GM10248 (cell line): ENCODE measurements around the gene MAN1C1.

Experiments used
- CTCF ChIA-PET: fragments of 300-600 bp; sonication (Branson Sonifier 250); formaldehyde crosslinking; extraction: SDS; loops from one replicate; lab custom pipeline; 2021; ENCODE audit warnings: antibody characterized with exemption; lab: Yijun Ruan, JAX
- POLR2A ChIA-PET: fragments of 350-650 bp; sonication (Branson Sonifier 250); formaldehyde crosslinking; extraction: SDS; loops from one replicate; lab custom pipeline; 2020; ENCODE audit warnings: antibody characterized with exemption; lab: Yijun Ruan, JAX
- DNase-seq: peaks from one replicate; pipeline ENCODE4 v3.0.0; 2012; ENCODE audit errors: extremely low spot score
- CTCF ChIP-seq: IDR thresholded peaks from 2 replicates; pipeline ENCODE4 v1.5.1; 2012; ENCODE audit warnings: mild to moderate bottlenecking, low read depth; ENCODE audit errors: extremely low read depth, missing control alignments, control extremely low read depth

Gene MAN1C1

GRCh38 chr1:25618433-25618808 is 1.8 kb downstream of the MAN1C1 start:
- ChIA-PET CTCF (interaction anchor here (1.0 to 2.6 kb wide), 4 partner anchors 9 to 178 kb away, joined by 3 to 16 read pairs (median 6); no protein-coding TSS in a partner anchor), POLR2A (no interaction called here)
- no peak for TF ChIP-seq CTCF
- no peak for DNase-seq

- CTCF ChIA-PET: interaction anchor here (1.0 to 2.6 kb wide), 9 partner anchors 9 to 177 kb away, joined by 3 to 16 read pairs (median 4); no protein-coding TSS in a partner anchor
- POLR2A ChIA-PET: no interaction called here
- TF ChIP-seq CTCF: peak; percentile 68
- DNase-seq: no peak
Observed at GRCh38 chr1:25619101-25619890, 2.7 kb downstream of the MAN1C1 start.

GRCh38 chr1:25620211-25620610 is 3.6 kb downstream of the MAN1C1 start:
- CTCF ChIA-PET: interaction anchor here (0.7 to 2.6 kb wide), 8 partner anchors 8 to 176 kb away, joined by 3 to 16 read pairs (median 4); no protein-coding TSS in a partner anchor
- POLR2A ChIA-PET: no interaction called here
- TF ChIP-seq CTCF: no peak

GRCh38 chr1:25620701-25621350 is 4.2 kb downstream of the MAN1C1 start:
- TF ChIP-seq CTCF: no peak
- ChIA-PET CTCF (interaction anchor here (0.7 to 2.6 kb wide), 4 partner anchors 8 to 72 kb away, joined by 3 to 16 read pairs (median 3); no protein-coding TSS in a partner anchor), POLR2A (interaction anchor here (0.7 kb wide), 1 partner anchor 192 kb away, joined by 3 read pairs; no protein-coding TSS in a partner anchor)
- DNase-seq: no peak

More at GRCh38 chr1:25620211-25620610, 3.6 kb downstream of the MAN1C1 start:
- peak; percentile 53 for DNase-seq

- DNase-seq: no peak
- no peak for TF ChIP-seq CTCF
- POLR2A ChIA-PET: no interaction called here
- CTCF ChIA-PET: interaction anchor here (1.9 kb wide), 1 partner anchor 189 kb away, joined by 4 read pairs; no protein-coding TSS in a partner anchor
Observed at GRCh38 chr1:25621876-25622275, 5.3 kb downstream of the MAN1C1 start.

GRCh38 chr1:25622531-25622930 is 5.9 kb downstream of the MAN1C1 start:
- ChIA-PET POLR2A (no interaction called here), CTCF (interaction anchor here (1.1 to 1.9 kb wide), 3 partner anchors 33 to 188 kb away, joined by 3 to 4 read pairs (median 3); no protein-coding TSS in a partner anchor)
- no peak for TF ChIP-seq CTCF
- DNase-seq: no peak
